Lower lobe of right lung (tissue), 2 donors: ENCODE results near the gene ECHDC3. TPM values are rescaled to one million over a fixed set of nuclear protein-coding genes. Genes with fewer than 3 reads are reported as not detected.
A peak's percentile ranks its signal among the peaks of the same experiment; 100 is the strongest.

Source experiments
- ATAC-seq, 2 donors: fragments of 200-7000 bp; cut with Tn5 transposase; one replicate each; pipeline ENCODE4 v1.9.1; 2020 to 2022; ENCODE audit warnings: mild to moderate bottlenecking in 2 of 2, moderate library complexity in 2 of 2
- DNase-seq: peaks from one replicate; pipeline ENCODE4 v3.0.0-alpha.2; 2020
- H3K27ac ChIP-seq: fragments of 200-600 bp; one replicate; pipeline ENCODE4 v1.8.0; 2022
- H3K27me3 ChIP-seq: fragments of 200-600 bp; one replicate; pipeline ENCODE4 v1.8.0; 2022; ENCODE audit warnings: low read depth
- H3K36me3 ChIP-seq: fragments of 200-600 bp; one replicate; pipeline ENCODE4 v1.8.0; 2022; ENCODE audit warnings: mild to moderate bottlenecking
- H3K4me1 ChIP-seq: fragments of 200-600 bp; one replicate; pipeline ENCODE4 v1.8.0; 2022
- H3K4me3 ChIP-seq: fragments of 200-600 bp; one replicate; pipeline ENCODE4 v1.8.0; 2022; ENCODE audit warnings: mild to moderate bottlenecking
- H3K9me3 ChIP-seq: fragments of 200-600 bp; one replicate; pipeline ENCODE4 v1.8.0; 2022
- CTCF ChIP-seq: fragments of 200-600 bp; IDR thresholded peaks from one replicate; pipeline ENCODE4 v1.8.0; 2022; ENCODE audit warnings: antibody characterized with exemption, mild to moderate bottlenecking
- intact Hi-C: fragments of 100-400 bp; cut with DNase I; formaldehyde crosslinking; loops from one replicate; pipeline ENCODE4 v1.11.0; 2022
- total RNA-seq: library from RNA; stranded (reverse); fragmentation: NEBNext Ultra II Directional; extraction: Animal tissue kit (Norgen Biotek cat#: 25700); gene quantifications from one replicate; pipeline ENCODE4 v1.2.1, GENCODE V29; 2021
- donor health status: DM: no; HTN: yes; CAD: no; lungs with severe emphysema.

The ECHDC3 gene
- total RNA-seq, 1 donor from 2014 or later = 29.5 TPM

- Histone ChIP-seq H3K36me3 (peaks cover 66% of the 10 kb centered on the region), H3K4me3 (no peak overlapping the region), H3K9me3 (no peaks in the 10 kb centered on the region), H3K27ac (no peak overlapping the region), H3K4me1 (peaks cover 20% of the 10 kb centered on the region), H3K27me3 (no peaks in the 10 kb centered on the region)
- no peak for DNase-seq
- ATAC-seq = no peak
- TF ChIP-seq CTCF = no peak
- intact Hi-C loops = no loop called here
These were observed 13.5 kb downstream of the ECHDC3 start for GRCh38 chr10:11755512-11756263.

GRCh38 chr10:11756766-11757315 lies 14.7 kb downstream of the ECHDC3 start:
- intact Hi-C loops = no loop called here
- ATAC-seq = no peak

DNA sequence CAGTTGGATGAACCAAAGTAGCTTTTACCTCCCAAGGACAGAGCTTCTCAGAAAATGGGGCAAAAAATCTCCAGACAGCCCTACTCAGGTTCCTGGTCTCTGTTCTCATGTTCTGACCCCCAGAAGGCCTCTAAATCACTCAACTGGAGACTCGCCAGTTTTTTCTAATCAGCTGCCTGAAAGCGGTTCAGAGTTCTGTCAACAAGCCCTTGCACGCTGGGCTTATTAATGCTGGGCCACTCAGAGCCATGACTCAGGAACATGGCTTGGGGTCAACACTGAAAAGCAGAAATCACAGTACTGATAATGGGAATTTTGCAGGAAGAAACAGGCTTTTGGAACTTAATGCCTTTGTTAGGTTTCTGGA lies 15.3 kb downstream of the ECHDC3 start:
- peak; percentile 73 to 84 for ATAC-seq
- peak overlapping the region; percentile 19 for H3K27ac ChIP-seq
- no peak for TF ChIP-seq CTCF
- no peak overlapping the region for H3K4me3 ChIP-seq
- no peaks in the 10 kb centered on the region for H3K27me3 ChIP-seq
- intact Hi-C loops = no loop called here
- H3K36me3 ChIP-seq = peaks cover 66% of the 10 kb centered on the region
- no peak for DNase-seq
- H3K4me1 ChIP-seq = peaks cover 20% of the 10 kb centered on the region
- H3K9me3 ChIP-seq = no peaks in the 10 kb centered on the region

More at GRCh38 chr10:11756766-11757315, 14.7 kb downstream of the ECHDC3 start:
- H3K4me1 ChIP-seq = peaks cover 20% of the 10 kb centered on the region
- DNase-seq = no peak
- no peaks in the 10 kb centered on the region for H3K27me3 ChIP-seq
- H3K27ac ChIP-seq = peak overlapping the region; percentile 19
- TF ChIP-seq CTCF = no peak
- no peak overlapping the region for H3K4me3 ChIP-seq
- H3K9me3 ChIP-seq = no peaks in the 10 kb centered on the region
- H3K36me3 ChIP-seq = peaks cover 66% of the 10 kb centered on the region

- Histone ChIP-seq H3K36me3 (peaks cover 65% of the 10 kb centered on the region), H3K9me3 (no peaks in the 10 kb centered on the region), H3K27ac (peak overlapping the region; percentile 19), H3K4me1 (peaks cover 20% of the 10 kb centered on the region), H3K27me3 (no peaks in the 10 kb centered on the region), H3K4me3 (no peak overlapping the region)
- intact Hi-C loops = no loop called here
- ATAC-seq (peak; percentile 94 to 95), DNase-seq (peak; percentile 91)
- TF ChIP-seq CTCF = peak; percentile 94
These were observed 15.8 kb downstream of the ECHDC3 start for GRCh38 chr10:11757821-11758463.

GRCh38 chr10:11758527-11759236 lies 16.5 kb downstream of the ECHDC3 start:
- ATAC-seq = no peak
- H3K27ac ChIP-seq = peak overlapping the region; percentile 19
- no peak overlapping the region for H3K4me3 ChIP-seq
- peaks cover 20% of the 10 kb centered on the region for H3K4me1 ChIP-seq
- no peak for TF ChIP-seq CTCF
- no peaks in the 10 kb centered on the region for H3K27me3 ChIP-seq
- H3K9me3 ChIP-seq = no peaks in the 10 kb centered on the region
- DNase-seq = no peak
- H3K36me3 ChIP-seq = peaks cover 67% of the 10 kb centered on the region
- intact Hi-C loops = no loop called here
